GM12872 (cell line): ENCODE data around the gene ANKAR.

Experiments
- TF ChIP-seq, protein P1 (sequence below): IDR thresholded peaks from 3 replicates; pipeline ENCODE4 v1.5.1; 2011; ENCODE audit warnings: low read depth, mild to moderate bottlenecking, low read length, moderate library complexity; ENCODE audit not compliant: insufficient read depth

The ANKAR gene

GRCh38 chr2:189648846-189649509, 25.5 kb upstream of the ANKAR start:
- TF ChIP-seq, protein P1, sequence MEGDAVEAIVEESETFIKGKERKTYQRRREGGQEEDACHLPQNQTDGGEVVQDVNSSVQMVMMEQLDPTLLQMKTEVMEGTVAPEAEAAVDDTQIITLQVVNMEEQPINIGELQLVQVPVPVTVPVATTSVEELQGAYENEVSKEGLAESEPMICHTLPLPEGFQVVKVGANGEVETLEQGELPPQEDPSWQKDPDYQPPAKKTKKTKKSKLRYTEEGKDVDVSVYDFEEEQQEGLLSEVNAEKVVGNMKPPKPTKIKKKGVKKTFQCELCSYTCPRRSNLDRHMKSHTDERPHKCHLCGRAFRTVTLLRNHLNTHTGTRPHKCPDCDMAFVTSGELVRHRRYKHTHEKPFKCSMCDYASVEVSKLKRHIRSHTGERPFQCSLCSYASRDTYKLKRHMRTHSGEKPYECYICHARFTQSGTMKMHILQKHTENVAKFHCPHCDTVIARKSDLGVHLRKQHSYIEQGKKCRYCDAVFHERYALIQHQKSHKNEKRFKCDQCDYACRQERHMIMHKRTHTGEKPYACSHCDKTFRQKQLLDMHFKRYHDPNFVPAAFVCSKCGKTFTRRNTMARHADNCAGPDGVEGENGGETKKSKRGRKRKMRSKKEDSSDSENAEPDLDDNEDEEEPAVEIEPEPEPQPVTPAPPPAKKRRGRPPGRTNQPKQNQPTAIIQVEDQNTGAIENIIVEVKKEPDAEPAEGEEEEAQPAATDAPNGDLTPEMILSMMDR, result no peak

- TF ChIP-seq, protein P1, result no peak
Observed at GRCh38 chr2:189651284-189651683, 23.2 kb upstream of the ANKAR start.

DNA sequence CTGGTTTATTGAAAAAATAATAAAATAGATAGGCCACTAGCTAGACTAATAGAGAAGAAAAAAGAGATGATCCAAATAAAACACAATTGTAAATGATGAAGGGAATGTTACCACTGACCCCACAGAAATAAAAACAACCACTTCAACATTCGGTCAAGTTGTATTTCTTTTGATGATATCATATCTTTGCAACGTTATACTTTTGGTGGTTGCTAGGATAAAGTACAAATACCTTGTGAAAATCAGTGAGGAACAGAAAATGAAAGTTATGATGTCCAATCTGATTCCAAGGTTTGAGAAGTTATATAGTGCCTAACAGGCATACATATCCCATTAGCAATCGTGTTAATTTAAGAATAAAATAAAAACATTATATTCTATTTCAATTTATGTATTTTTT, 19.8 kb upstream of the ANKAR start:
- TF ChIP-seq, protein P1, result no peak

- TF ChIP-seq, protein P1, result no peak
Observed at GRCh38 chr2:189657867-189658266, 16.6 kb upstream of the ANKAR start.

DNA sequence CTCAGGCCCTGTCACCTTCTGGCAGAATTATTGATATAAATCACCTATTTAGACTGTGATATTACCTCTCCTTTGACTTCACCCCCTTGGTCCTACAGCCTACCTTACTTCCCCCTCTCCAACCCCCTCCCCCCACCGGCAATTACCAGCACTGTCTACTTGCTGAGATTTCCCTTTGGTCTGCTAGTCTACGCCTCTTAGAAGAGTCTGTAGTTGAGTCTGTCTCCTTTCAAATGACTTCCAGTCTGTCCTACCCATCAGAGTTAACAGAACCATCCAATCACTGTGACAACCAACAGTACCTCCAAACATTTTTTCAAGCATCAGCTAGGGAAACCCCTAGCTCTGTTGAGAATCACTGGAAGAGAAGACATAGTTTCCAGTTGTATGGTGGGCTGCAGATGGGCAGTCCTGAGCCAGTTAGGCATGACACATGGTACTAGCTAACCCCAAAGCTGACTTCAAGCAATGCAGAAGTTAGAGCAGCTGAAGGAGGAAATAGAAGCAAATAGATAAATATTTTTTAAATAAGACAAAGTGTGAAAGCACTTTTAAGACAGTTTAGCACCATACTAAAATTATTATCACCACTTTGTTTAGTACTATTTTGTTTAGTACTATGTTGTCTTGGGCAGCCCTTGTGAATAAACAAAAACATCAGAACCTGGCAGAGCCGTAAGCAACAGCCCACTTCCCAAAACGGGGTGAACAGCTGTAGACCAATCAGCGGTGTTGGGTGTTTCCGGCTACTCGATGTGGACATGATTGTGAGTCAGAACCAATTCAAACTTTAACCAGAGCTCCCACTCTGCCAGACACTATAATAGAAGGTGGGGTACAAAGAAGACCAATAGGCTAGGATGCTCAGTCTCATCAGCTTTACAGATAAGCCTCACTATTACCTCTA, 15.9 kb upstream of the ANKAR start:
- TF ChIP-seq, protein P1, result no peak

DNA sequence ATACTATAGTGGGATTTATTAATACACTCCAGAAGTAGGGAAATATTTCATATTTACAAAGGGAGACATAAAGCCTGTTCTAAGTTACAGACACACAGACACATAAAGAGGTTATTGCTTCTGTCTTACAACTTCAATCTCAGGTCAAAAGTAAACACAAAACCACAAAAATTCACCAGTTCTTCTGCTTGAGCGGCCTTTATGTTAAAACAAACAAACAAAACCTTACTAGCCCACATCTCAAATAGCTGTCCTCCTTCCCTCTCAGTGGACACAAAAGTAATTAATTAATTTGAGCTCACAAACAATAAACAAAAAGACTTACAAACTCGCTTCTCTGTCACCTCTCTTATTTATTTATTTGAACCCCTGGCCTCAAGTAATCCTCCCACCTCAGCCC, 14.7 kb upstream of the ANKAR start:
- TF ChIP-seq, protein P1, result no peak

- TF ChIP-seq, protein P1, result no peak
Observed at GRCh38 chr2:189660803-189661147, 13.7 kb upstream of the ANKAR start.
